ENCODE results near the gene PTPN14. TPM values are rescaled to one million over a fixed set of nuclear protein-coding genes. Genes with fewer than 3 reads are reported as not detected.

PTPN14 gene
- total and polyA plus RNA-seq, 5 donors from 2014 or later, result 0.02 to 0.10 (median 0.06) TPM; not detected in 2

- Histone ChIP-seq H3K9me3 (ENCODE audit: control insufficient read depth in 2 of 2, low read length in 2 of 2) (no peaks in the 10 kb centered on the region), H3K4me3 (ENCODE audit: low read depth, low read length) (no peak overlapping the region), H3K36me3 (ENCODE audit: control insufficient read depth, insufficient read depth, low read length) (no peaks in the 10 kb centered on the region), H3K4me1 (ENCODE audit: control insufficient read depth, insufficient read depth, low read length, poor library complexity, severe bottlenecking) (no peaks in the 10 kb centered on the region), H3K27ac (ENCODE audit: insufficient read depth, low read length, poor library complexity, severe bottlenecking) (no peak overlapping the region), H3K27me3 (ENCODE audit: control insufficient read depth, insufficient read depth, low read length) (no peaks in the 10 kb centered on the region)
- no peak overlapping the region for H3K27ac Mint-ChIP-seq
- H3K27me3 Mint-ChIP-seq, result peaks cover 10% of the 10 kb centered on the region
- no peaks in the 10 kb centered on the region for H3K4me1 Mint-ChIP-seq
- peaks cover 0 to 2% (median 0%) of the 10 kb centered on the region in 7 donors for H3K9me3 Mint-ChIP-seq
- ATAC-seq (ENCODE audit: low read depth in 2 of 2) (no peak), DNase-seq (no peak)
- no peak overlapping the region for H3K4me3 Mint-ChIP-seq
- no peaks in the 10 kb centered on the region for H3K36me3 Mint-ChIP-seq
These were observed 183.6 kb downstream of the PTPN14 start for GRCh38 chr1:214367841-214368240.

- Histone ChIP-seq H3K36me3 (ENCODE audit: control insufficient read depth, insufficient read depth, low read length) (no peaks in the 10 kb centered on the region), H3K4me1 (ENCODE audit: control insufficient read depth, insufficient read depth, low read length, poor library complexity, severe bottlenecking) (no peaks in the 10 kb centered on the region), H3K27me3 (ENCODE audit: control insufficient read depth, insufficient read depth, low read length) (peaks cover 2% of the 10 kb centered on the region), H3K4me3 (ENCODE audit: low read depth, low read length) (no peak overlapping the region), H3K9me3 (ENCODE audit: control insufficient read depth in 2 of 2, low read length in 2 of 2) (no peaks in the 10 kb centered on the region), H3K27ac (ENCODE audit: insufficient read depth, low read length, poor library complexity, severe bottlenecking) (no peak overlapping the region)
- Mint-ChIP-seq H3K4me1 (no peaks in the 10 kb centered on the region), H3K9me3 (peaks cover 0 to 4% (median 0%) of the 10 kb centered on the region in 7 donors), H3K27ac (no peak overlapping the region), H3K36me3 (no peaks in the 10 kb centered on the region), H3K4me3 (no peak overlapping the region), H3K27me3 (peaks cover 4% of the 10 kb centered on the region)
- DNase-seq (no peak), ATAC-seq (ENCODE audit: low read depth in 2 of 2) (no peak)
These were observed 186.6 kb downstream of the PTPN14 start for GRCh38 chr1:214364786-214365295.

- peaks cover 4% of the 10 kb centered on the region for H3K27me3 Mint-ChIP-seq
- no peak overlapping the region for H3K27ac Mint-ChIP-seq
- ATAC-seq (ENCODE audit: low read depth in 2 of 2), result no peak
These were observed 187.0 kb downstream of the PTPN14 start for GRCh38 chr1:214364386-214364785.

GRCh38 chr1:214363386-214363785, 188.0 kb downstream of the PTPN14 start:
- ATAC-seq (ENCODE audit: low read depth in 2 of 2) (no peak), DNase-seq (no peak)
- Mint-ChIP-seq H3K4me1 (no peaks in the 10 kb centered on the region), H3K27ac (no peak overlapping the region), H3K27me3 (peaks cover 6% of the 10 kb centered on the region), H3K4me3 (no peak overlapping the region), H3K36me3 (no peaks in the 10 kb centered on the region), H3K9me3 (peaks cover 0 to 2% (median 0%) of the 10 kb centered on the region in 7 donors)
- Histone ChIP-seq H3K9me3 (ENCODE audit: control insufficient read depth in 2 of 2, low read length in 2 of 2) (no peaks in the 10 kb centered on the region), H3K36me3 (ENCODE audit: control insufficient read depth, insufficient read depth, low read length) (no peaks in the 10 kb centered on the region), H3K4me3 (ENCODE audit: low read depth, low read length) (no peak overlapping the region), H3K27me3 (ENCODE audit: control insufficient read depth, insufficient read depth, low read length) (peaks cover 2% of the 10 kb centered on the region), H3K4me1 (ENCODE audit: control insufficient read depth, insufficient read depth, low read length, poor library complexity, severe bottlenecking) (no peaks in the 10 kb centered on the region), H3K27ac (ENCODE audit: insufficient read depth, low read length, poor library complexity, severe bottlenecking) (no peak overlapping the region)

More at GRCh38 chr1:214364386-214364785, 187.0 kb downstream of the PTPN14 start:
- no peak overlapping the region for H3K4me3 Mint-ChIP-seq
- H3K4me3 ChIP-seq (ENCODE audit: low read depth, low read length), result no peak overlapping the region
- no peaks in the 10 kb centered on the region for H3K4me1 ChIP-seq (ENCODE audit: control insufficient read depth, insufficient read depth, low read length, poor library complexity, severe bottlenecking)
- H3K27me3 ChIP-seq (ENCODE audit: control insufficient read depth, insufficient read depth, low read length), result peaks cover 2% of the 10 kb centered on the region
- peaks cover 0 to 2% (median 0%) of the 10 kb centered on the region in 7 donors for H3K9me3 Mint-ChIP-seq
- no peaks in the 10 kb centered on the region for H3K36me3 Mint-ChIP-seq
- no peaks in the 10 kb centered on the region for H3K36me3 ChIP-seq (ENCODE audit: control insufficient read depth, insufficient read depth, low read length)
- no peak overlapping the region for H3K27ac ChIP-seq (ENCODE audit: insufficient read depth, low read length, poor library complexity, severe bottlenecking)
- DNase-seq, result no peak
- no peaks in the 10 kb centered on the region for H3K9me3 ChIP-seq (ENCODE audit: control insufficient read depth in 2 of 2, low read length in 2 of 2)
- H3K4me1 Mint-ChIP-seq, result no peaks in the 10 kb centered on the region

- no peaks in the 10 kb centered on the region for H3K4me1 Mint-ChIP-seq
- peaks cover 0 to 1% (median 0%) of the 10 kb centered on the region in 7 donors for H3K9me3 Mint-ChIP-seq
- H3K4me3 Mint-ChIP-seq, result no peak overlapping the region
- Histone ChIP-seq H3K4me3 (ENCODE audit: low read depth, low read length) (no peak overlapping the region), H3K36me3 (ENCODE audit: control insufficient read depth, insufficient read depth, low read length) (no peaks in the 10 kb centered on the region), H3K27ac (ENCODE audit: insufficient read depth, low read length, poor library complexity, severe bottlenecking) (no peak overlapping the region), H3K9me3 (ENCODE audit: control insufficient read depth in 2 of 2, low read length in 2 of 2) (no peaks in the 10 kb centered on the region), H3K4me1 (ENCODE audit: control insufficient read depth, insufficient read depth, low read length, poor library complexity, severe bottlenecking) (no peaks in the 10 kb centered on the region), H3K27me3 (ENCODE audit: control insufficient read depth, insufficient read depth, low read length) (peaks cover 2% of the 10 kb centered on the region)
- peaks cover 10% of the 10 kb centered on the region for H3K27me3 Mint-ChIP-seq
- peak overlapping the region in 1 of 3 donors; percentile 15 for H3K27ac Mint-ChIP-seq
- H3K36me3 Mint-ChIP-seq, result no peaks in the 10 kb centered on the region
- DNase-seq, result no peak
- no peak for ATAC-seq (ENCODE audit: low read depth in 2 of 2)
These were observed 189.1 kb downstream of the PTPN14 start for GRCh38 chr1:214362188-214362882.

- Mint-ChIP-seq H3K27ac (no peak overlapping the region), H3K9me3 (peaks cover 0 to 1% (median 0%) of the 10 kb centered on the region in 7 donors), H3K4me1 (no peaks in the 10 kb centered on the region), H3K36me3 (no peaks in the 10 kb centered on the region), H3K27me3 (peaks cover 16% of the 10 kb centered on the region), H3K4me3 (no peak overlapping the region)
- DNase-seq, result no peak
- H3K4me3 ChIP-seq (ENCODE audit: low read depth, low read length), result no peak overlapping the region
- no peaks in the 10 kb centered on the region for H3K4me1 ChIP-seq (ENCODE audit: control insufficient read depth, insufficient read depth, low read length, poor library complexity, severe bottlenecking)
- H3K27me3 ChIP-seq (ENCODE audit: control insufficient read depth, insufficient read depth, low read length), result peaks cover 2% of the 10 kb centered on the region
- ATAC-seq (ENCODE audit: low read depth in 2 of 2), result no peak
- H3K9me3 ChIP-seq (ENCODE audit: control insufficient read depth in 2 of 2, low read length in 2 of 2), result no peaks in the 10 kb centered on the region
- no peaks in the 10 kb centered on the region for H3K36me3 ChIP-seq (ENCODE audit: control insufficient read depth, insufficient read depth, low read length)
- no peak overlapping the region for H3K27ac ChIP-seq (ENCODE audit: insufficient read depth, low read length, poor library complexity, severe bottlenecking)
These were observed 189.8 kb downstream of the PTPN14 start for GRCh38 chr1:214361636-214362035.

GRCh38 chr1:214360525-214361164, 190.8 kb downstream of the PTPN14 start:
- Histone ChIP-seq H3K27me3 (ENCODE audit: control insufficient read depth, insufficient read depth, low read length) (peaks cover 2% of the 10 kb centered on the region), H3K4me1 (ENCODE audit: control insufficient read depth, insufficient read depth, low read length, poor library complexity, severe bottlenecking) (no peaks in the 10 kb centered on the region), H3K36me3 (ENCODE audit: control insufficient read depth, insufficient read depth, low read length) (no peaks in the 10 kb centered on the region), H3K27ac (ENCODE audit: insufficient read depth, low read length, poor library complexity, severe bottlenecking) (no peak overlapping the region), H3K9me3 (ENCODE audit: control insufficient read depth in 2 of 2, low read length in 2 of 2) (no peaks in the 10 kb centered on the region), H3K4me3 (ENCODE audit: low read depth, low read length) (no peak overlapping the region)
- ATAC-seq (ENCODE audit: low read depth in 2 of 2) (no peak), DNase-seq (no peak)
- no peaks in the 10 kb centered on the region for H3K4me1 Mint-ChIP-seq
- no peak overlapping the region for H3K4me3 Mint-ChIP-seq
- no peaks in the 10 kb centered on the region for H3K36me3 Mint-ChIP-seq
- H3K27ac Mint-ChIP-seq, result no peak overlapping the region
- peaks cover 0 to 1% (median 0%) of the 10 kb centered on the region in 7 donors for H3K9me3 Mint-ChIP-seq
- H3K27me3 Mint-ChIP-seq, result peaks cover 12% of the 10 kb centered on the region
